Left ventricle myocardium inferior (tissue), 1 donor: ENCODE data around the gene SLC45A3. TPM values are rescaled to one million over a fixed set of nuclear protein-coding genes. Genes with fewer than 3 reads are reported as not detected.

ENCODE experiments used
- DNase-seq: peaks from one replicate; pipeline ENCODE4 v3.0.0-alpha.2; 2020
- H3K27ac ChIP-seq: fragments of 200-600 bp; replicated peaks from 2 replicates; pipeline ENCODE4 v1.8.0; 2021
- H3K27me3 ChIP-seq: fragments of 200-600 bp; 2 replicates; pipeline ENCODE4 v1.8.0; 2021; ENCODE audit warnings: low read depth
- H3K36me3 ChIP-seq: fragments of 200-600 bp; 2 replicates; pipeline ENCODE4 v1.8.0; 2021
- H3K4me1 ChIP-seq: fragments of 200-600 bp; 2 replicates; pipeline ENCODE4 v1.8.0; 2021
- H3K4me3 ChIP-seq: fragments of 200-600 bp; 2 replicates; pipeline ENCODE4 v1.8.0; 2021; ENCODE audit warnings: mild to moderate bottlenecking, moderate library complexity
- H3K9me3 ChIP-seq: fragments of 200-600 bp; replicated peaks from 2 replicates; pipeline ENCODE4 v1.8.0; 2021
- CTCF ChIP-seq: fragments of 200-600 bp; IDR thresholded peaks from 2 replicates; pipeline ENCODE4 v1.8.0; 2021; ENCODE audit warnings: antibody characterized with exemption, mild to moderate bottlenecking, borderline replicate concordance
- intact Hi-C: fragments of 100-400 bp; cut with micrococcal nuclease; formaldehyde crosslinking; loops from one replicate; pipeline ENCODE4 v1.11.0; 2022
- total RNA-seq: library from RNA; stranded (reverse); fragmentation: NEBNext Ultra II Directional; extraction: Animal tissue kit (Norgen Biotek cat#: 25700); gene quantifications from one replicate; pipeline ENCODE4 v1.2.1, GENCODE V29; 2021
- donor health status: DM: no; HTN: yes; CAD: no; lungs with severe emphysema.

SLC45A3 gene
- total RNA-seq, 1 donor from 2014 or later = 5.2 TPM

GRCh38 chr1:205666372-205667166 lies 13.7 kb downstream of the SLC45A3 start:
- TF ChIP-seq CTCF = no peak
- H3K36me3 ChIP-seq = no peaks in the 10 kb centered on the region
- H3K9me3 ChIP-seq = no peaks in the 10 kb centered on the region
- no peak overlapping the region for H3K4me3 ChIP-seq
- H3K4me1 ChIP-seq = peaks cover 41% of the 10 kb centered on the region
- DNase-seq = no peak
- intact Hi-C loops = no loop called here
- no peak overlapping the region for H3K27ac ChIP-seq
- H3K27me3 ChIP-seq = no peaks in the 10 kb centered on the region

- H3K9me3 ChIP-seq = no peaks in the 10 kb centered on the region
- no peak overlapping the region for H3K27ac ChIP-seq
- H3K36me3 ChIP-seq = no peaks in the 10 kb centered on the region
- H3K27me3 ChIP-seq = no peaks in the 10 kb centered on the region
- TF ChIP-seq CTCF = no peak
- intact Hi-C loops = no loop called here
- DNase-seq = no peak
- no peak overlapping the region for H3K4me3 ChIP-seq
- H3K4me1 ChIP-seq = peaks cover 34% of the 10 kb centered on the region
Observed at GRCh38 chr1:205665201-205666045, 14.9 kb downstream of the SLC45A3 start.

- intact Hi-C loops = loop anchor here (5.0 kb wide), 1 partner anchor 48 kb away; no protein-coding TSS in a partner anchor
- no peak for TF ChIP-seq CTCF
- DNase-seq = no peak
Observed at GRCh38 chr1:205664399-205665017, 15.8 kb downstream of the SLC45A3 start.

GRCh38 chr1:205663286-205663936 lies 16.9 kb downstream of the SLC45A3 start:
- H3K27ac ChIP-seq = no peak overlapping the region
- no peaks in the 10 kb centered on the region for H3K36me3 ChIP-seq
- no peak for TF ChIP-seq CTCF
- no peak overlapping the region for H3K4me3 ChIP-seq
- intact Hi-C loops = loop anchor here (5.0 kb wide), 1 partner anchor 49 kb away; no protein-coding TSS in a partner anchor
- H3K27me3 ChIP-seq = no peaks in the 10 kb centered on the region
- H3K4me1 ChIP-seq = peaks cover 33% of the 10 kb centered on the region
- no peak for DNase-seq
- no peaks in the 10 kb centered on the region for H3K9me3 ChIP-seq

More at GRCh38 chr1:205664399-205665017, 15.8 kb downstream of the SLC45A3 start:
- no peaks in the 10 kb centered on the region for H3K36me3 ChIP-seq
- H3K9me3 ChIP-seq = no peaks in the 10 kb centered on the region
- H3K4me3 ChIP-seq = no peak overlapping the region
- no peaks in the 10 kb centered on the region for H3K27me3 ChIP-seq
- no peak overlapping the region for H3K27ac ChIP-seq
- peaks cover 34% of the 10 kb centered on the region for H3K4me1 ChIP-seq

GRCh38 chr1:205662791-205663190 lies 17.5 kb downstream of the SLC45A3 start:
- no peak overlapping the region for H3K27ac ChIP-seq
- intact Hi-C loops = loop anchor here (5.0 kb wide), 1 partner anchor 50 kb away; no protein-coding TSS in a partner anchor
- H3K4me3 ChIP-seq = no peak overlapping the region
- no peaks in the 10 kb centered on the region for H3K36me3 ChIP-seq
- no peak for TF ChIP-seq CTCF
- H3K27me3 ChIP-seq = no peaks in the 10 kb centered on the region
- H3K9me3 ChIP-seq = no peaks in the 10 kb centered on the region
- DNase-seq = no peak
- H3K4me1 ChIP-seq = peaks cover 33% of the 10 kb centered on the region
